RWPE2 (cell line): Measurements from ENCODE around the gene GTPBP3.

Experiments
- ATAC-seq: fragments of 200-7000 bp; cut with Tn5 transposase; 3 replicates; pipeline ENCODE4 v1.9.1; 2021; ENCODE audit warnings: low read depth
- DNase-seq: peaks from one replicate; pipeline ENCODE4 v3.0.0-alpha.2; 2020; ENCODE audit warnings: low spot score
- H3K27ac ChIP-seq: fragments of 450-650 bp; 2 replicates; pipeline ENCODE4 v1.5.1; 2017; ENCODE audit warnings: mild to moderate bottlenecking; ENCODE audit not compliant: poor library complexity, severe bottlenecking
- H3K27me3 ChIP-seq: fragments of 250-450 bp; sonication (Bioruptor Pico); 2 replicates; pipeline ENCODE4 v1.5.1; 2021; ENCODE audit warnings: mild to moderate bottlenecking, moderate library complexity; ENCODE audit not compliant: insufficient read depth, poor library complexity, severe bottlenecking
- H3K36me3 ChIP-seq: fragments of 250-450 bp; sonication (Bioruptor Pico); 2 replicates; pipeline ENCODE4 v1.5.1; 2020; ENCODE audit warnings: low read depth, mild to moderate bottlenecking, moderate library complexity
- H3K4me1 ChIP-seq: fragments of 250-450 bp; sonication (Bioruptor Pico); 2 replicates; pipeline ENCODE4 v1.5.1; 2021; ENCODE audit warnings: mild to moderate bottlenecking, moderate library complexity; ENCODE audit not compliant: insufficient read depth, poor library complexity, severe bottlenecking
- H3K4me3 ChIP-seq: fragments of 250-450 bp; sonication (Bioruptor Pico); 2 replicates; pipeline ENCODE4 v1.5.1; 2021; ENCODE audit warnings: mild to moderate bottlenecking, moderate library complexity; ENCODE audit not compliant: severe bottlenecking
- H3K9me3 ChIP-seq: fragments of 250-450 bp; sonication (Bioruptor Pico); 2 replicates; pipeline ENCODE4 v1.5.1; 2021; ENCODE audit warnings: mild to moderate bottlenecking, moderate library complexity; ENCODE audit not compliant: severe bottlenecking
- TF ChIP-seq, protein P1 (sequence below): fragments of 450-650 bp; IDR thresholded peaks from one replicate; pipeline ENCODE4 v1.5.1; 2017; ENCODE audit warnings: mild to moderate bottlenecking, moderate library complexity; ENCODE audit not compliant: poor library complexity, severe bottlenecking

Gene GTPBP3

DNA sequence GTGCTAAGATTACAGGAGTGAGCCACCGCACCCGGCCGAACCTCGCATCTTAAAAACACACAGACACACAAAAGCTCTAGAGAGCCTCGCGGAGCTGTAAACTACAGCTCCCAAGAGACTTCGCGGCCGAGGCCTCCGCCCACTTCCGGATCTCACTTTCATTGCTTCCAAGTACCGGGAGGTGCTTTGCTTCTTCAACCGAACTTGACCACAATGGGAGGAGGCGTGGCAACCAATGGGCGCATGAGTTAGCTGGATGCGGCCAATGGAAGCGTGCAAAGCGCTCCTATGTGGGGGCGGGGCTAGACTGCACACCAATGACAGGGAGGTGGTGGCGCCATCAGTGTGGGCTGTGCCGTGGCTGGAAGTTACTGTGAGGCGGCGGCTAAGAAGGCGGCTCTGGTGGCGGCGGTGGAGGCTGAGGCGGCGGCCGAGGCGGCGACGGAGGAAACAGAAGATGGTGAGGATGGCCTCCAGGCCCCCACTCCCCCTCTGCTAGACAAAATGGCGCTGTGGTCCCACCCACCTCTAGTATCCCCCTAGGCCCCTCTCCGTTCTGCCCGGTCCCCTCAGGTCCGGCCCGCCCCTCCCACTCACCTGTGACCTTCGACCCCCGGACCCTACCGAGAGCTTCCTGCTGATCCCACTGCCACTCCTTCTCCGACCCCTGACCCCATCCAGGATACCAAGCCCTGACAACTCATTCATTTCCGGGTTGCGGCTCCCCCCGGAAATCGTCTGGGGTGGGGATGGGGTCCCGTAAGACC lies 28.0 kb upstream of the GTPBP3 start, which contains the start of gene DDA1:
Gene DDA1 (plus strand): TSS at position 366 of the 767 bp plus-strand sequence. CDS start 92 bp downstream, at position 458.
- Histone ChIP-seq H3K4me1 (peaks cover 11% of the 10 kb centered on the region), H3K27me3 (no peaks in the 10 kb centered on the region), H3K27ac (peak within 1 kb of the TSS; percentile 66), H3K9me3 (no peaks in the 10 kb centered on the region), H3K36me3 (peaks cover 19% of the 10 kb centered on the region), H3K4me3 (peak within 1 kb of the TSS; percentile 60)
- TF ChIP-seq, protein P1, sequence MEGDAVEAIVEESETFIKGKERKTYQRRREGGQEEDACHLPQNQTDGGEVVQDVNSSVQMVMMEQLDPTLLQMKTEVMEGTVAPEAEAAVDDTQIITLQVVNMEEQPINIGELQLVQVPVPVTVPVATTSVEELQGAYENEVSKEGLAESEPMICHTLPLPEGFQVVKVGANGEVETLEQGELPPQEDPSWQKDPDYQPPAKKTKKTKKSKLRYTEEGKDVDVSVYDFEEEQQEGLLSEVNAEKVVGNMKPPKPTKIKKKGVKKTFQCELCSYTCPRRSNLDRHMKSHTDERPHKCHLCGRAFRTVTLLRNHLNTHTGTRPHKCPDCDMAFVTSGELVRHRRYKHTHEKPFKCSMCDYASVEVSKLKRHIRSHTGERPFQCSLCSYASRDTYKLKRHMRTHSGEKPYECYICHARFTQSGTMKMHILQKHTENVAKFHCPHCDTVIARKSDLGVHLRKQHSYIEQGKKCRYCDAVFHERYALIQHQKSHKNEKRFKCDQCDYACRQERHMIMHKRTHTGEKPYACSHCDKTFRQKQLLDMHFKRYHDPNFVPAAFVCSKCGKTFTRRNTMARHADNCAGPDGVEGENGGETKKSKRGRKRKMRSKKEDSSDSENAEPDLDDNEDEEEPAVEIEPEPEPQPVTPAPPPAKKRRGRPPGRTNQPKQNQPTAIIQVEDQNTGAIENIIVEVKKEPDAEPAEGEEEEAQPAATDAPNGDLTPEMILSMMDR = no peak
- DNase-seq (peak; percentile 99), ATAC-seq (peak; percentile 80)

DNA sequence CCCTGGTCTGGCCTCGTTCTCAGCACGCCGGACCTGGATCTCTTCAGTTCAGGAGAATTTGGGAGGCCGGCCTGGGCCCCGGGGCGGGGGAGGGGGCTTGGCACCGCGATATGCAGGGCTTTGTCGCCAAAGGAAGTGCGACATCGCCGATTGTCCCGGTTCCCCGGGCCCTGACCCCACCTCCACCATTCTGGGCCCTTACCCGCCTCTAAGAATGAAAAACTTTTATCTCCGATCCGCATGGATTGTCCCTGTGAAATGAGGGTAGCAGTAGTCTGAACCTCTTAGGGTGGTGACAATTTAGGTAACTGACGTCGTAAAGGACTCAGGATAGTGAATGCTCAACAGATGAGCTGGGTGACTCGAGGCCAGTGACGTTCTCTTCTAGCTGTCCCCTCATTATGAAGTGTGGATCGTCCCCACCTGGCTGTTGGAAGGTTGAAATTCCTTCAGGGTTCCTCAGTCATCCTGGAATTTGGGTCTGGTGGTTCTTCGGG lies 27.3 kb upstream of the GTPBP3 start:
- TF ChIP-seq, protein P1 = no peak
- Histone ChIP-seq H3K4me3 (peak overlapping the region; percentile 60), H3K9me3 (no peaks in the 10 kb centered on the region), H3K27me3 (no peaks in the 10 kb centered on the region), H3K27ac (peak overlapping the region; percentile 66), H3K4me1 (peaks cover 9% of the 10 kb centered on the region), H3K36me3 (peaks cover 24% of the 10 kb centered on the region)
- ATAC-seq = no peak
- no peak for DNase-seq

DNA sequence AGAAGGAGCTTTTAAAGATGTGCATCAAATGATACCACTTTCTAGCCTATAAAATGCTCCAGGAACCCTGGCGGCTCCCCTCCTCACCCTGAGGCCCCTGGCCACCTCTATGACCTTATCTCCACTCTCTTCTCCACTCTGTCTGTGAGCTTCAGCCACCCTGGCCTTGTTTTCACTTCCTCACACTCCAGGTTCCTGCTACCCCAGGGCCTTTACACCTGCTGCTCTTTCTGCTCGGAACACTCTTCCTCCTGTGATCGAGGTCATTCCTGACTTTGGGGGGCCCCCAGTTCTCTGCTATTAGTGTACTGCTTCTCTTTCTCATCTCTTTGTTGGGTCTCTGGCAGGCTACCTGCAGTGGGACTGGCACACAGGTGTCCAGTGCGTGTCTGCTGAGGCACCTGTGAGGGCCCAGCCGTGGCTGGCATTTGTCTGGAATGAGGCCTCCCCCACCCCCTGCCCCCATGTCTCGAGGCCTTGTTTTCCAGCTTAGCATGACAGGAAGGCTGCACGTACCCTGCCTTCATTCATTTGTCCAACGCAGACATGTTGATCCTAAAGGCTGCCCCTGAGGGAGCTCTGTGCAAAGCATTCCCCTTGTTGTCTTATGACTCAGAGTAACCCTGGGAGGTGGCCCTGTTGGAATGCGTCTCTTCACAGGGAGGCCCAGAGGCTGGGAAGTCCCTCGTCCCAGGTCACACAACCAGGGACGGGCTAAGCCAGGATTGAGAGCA lies 25.7 kb upstream of the GTPBP3 start:
- H3K4me3 ChIP-seq = no peak overlapping the region
- H3K36me3 ChIP-seq = peaks cover 34% of the 10 kb centered on the region
- TF ChIP-seq, protein P1 = no peak
- H3K9me3 ChIP-seq = no peaks in the 10 kb centered on the region
- H3K27ac ChIP-seq = peak overlapping the region; percentile 66
- ATAC-seq (peak; percentile 46; the same call in 2 of the 3 replicates), DNase-seq (no peak)
- no peaks in the 10 kb centered on the region for H3K27me3 ChIP-seq
- peaks cover 9% of the 10 kb centered on the region for H3K4me1 ChIP-seq

DNA sequence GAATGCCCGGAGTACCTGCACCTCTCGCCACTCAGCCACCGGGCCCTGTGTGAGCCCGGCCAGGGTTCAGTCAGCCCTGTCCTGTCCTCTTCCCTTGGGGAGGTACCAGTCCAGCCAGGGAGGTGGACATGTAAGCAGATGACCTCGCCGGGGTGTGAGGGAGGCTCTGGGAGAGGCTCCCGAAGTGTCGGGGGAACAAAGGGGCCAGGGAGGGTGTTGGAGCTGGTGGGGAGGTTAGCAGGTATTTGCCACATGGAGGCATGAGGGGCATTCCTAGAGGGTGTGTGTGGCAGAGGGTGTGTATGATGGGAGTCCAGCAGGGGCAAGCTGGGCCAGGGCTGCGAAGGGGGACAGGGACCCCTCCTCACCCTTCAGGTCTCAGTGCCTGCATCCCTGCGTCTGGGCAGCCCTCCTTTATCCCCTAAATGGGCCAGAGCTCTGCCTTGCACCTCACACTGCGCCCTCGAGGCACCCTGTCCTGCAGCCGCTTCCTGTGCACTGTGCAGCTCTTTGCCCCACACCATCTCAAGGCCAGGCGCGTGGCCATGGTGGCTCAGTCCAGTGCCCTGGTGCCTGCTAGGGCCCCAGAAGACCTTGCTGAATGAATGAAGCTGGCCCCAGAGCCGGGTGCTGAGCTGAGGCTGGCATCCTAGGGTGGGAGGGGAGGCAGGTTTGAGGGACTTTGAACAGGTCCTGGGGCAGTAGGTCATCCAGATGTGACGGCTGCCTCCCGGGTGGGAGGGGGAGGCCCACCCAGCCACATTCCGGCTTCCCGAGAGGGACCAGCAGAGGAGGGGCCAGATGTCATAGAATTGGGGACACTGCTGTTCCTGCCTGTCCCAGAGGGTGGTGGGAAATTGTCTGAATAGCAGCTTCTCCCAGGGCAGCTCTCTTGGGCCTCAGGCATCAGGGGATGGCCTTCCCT lies 24.9 kb upstream of the GTPBP3 start:
- Histone ChIP-seq H3K4me1 (peaks cover 13% of the 10 kb centered on the region), H3K27me3 (no peaks in the 10 kb centered on the region), H3K4me3 (no peak overlapping the region), H3K36me3 (peaks cover 39% of the 10 kb centered on the region), H3K9me3 (no peaks in the 10 kb centered on the region), H3K27ac (peak overlapping the region; percentile 66)
- no peak for ATAC-seq
- no peak for DNase-seq
- TF ChIP-seq, protein P1 = no peak
